PC-3 (cell line): Measurements from ENCODE around the gene TTLL9.

Source experiments
- EZH2 ChIP-seq: fragments of 300-600 bp; sonication (generic); IDR thresholded peaks from one replicate; pipeline ENCODE4 v1.6.1; 2017; ENCODE audit warnings: antibody characterized with exemption, mild to moderate bottlenecking, low read length; ENCODE audit not compliant: unreplicated experiment
- EZH2phosphoT487 ChIP-seq: fragments of 300-600 bp; sonication (generic); IDR thresholded peaks from 2 replicates; pipeline ENCODE4 v1.6.1; 2018; ENCODE audit warnings: mild to moderate bottlenecking, antibody characterized with exemption, low read length, borderline replicate concordance
- TF ChIP-seq, protein P1 (sequence below): fragments of 300-600 bp; sonication (generic); conservative IDR thresholded peaks from 2 replicates; pipeline ENCODE4 v1.5.1; 2017; ENCODE audit warnings: antibody characterized with exemption, low read depth, mild to moderate bottlenecking, low read length

DNA sequence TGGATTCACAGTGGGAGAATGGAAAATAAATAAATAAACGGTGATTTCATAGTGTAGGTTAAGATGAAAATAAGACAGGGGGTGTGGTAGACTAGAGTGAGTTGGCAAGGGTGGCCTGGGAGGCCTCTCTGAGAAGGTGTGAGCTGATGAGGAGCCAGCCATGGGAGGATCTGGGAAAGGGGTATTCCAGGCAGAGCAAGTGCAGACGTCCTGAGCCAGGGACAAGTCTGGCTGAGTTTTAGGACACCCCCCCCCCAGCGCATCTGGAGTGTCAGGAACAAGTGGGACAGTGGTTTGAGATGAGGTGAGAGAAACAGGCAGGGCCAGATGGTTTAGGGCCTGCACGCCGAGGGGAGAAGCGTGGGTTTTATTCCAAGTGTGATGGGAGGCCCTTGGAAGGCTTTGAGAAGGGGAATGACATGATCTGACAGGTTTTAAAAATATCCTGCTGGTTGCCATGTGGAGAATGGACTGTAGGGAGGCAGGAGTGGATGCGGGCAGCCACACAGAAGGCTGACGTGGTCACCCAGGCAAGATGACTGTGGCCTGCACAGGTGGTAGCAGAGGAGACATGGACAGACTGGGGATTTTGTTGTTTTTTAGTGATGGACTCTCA, 118.7 kb downstream of the TTLL9 start:
- no peak for TF ChIP-seq EZH2
- TF ChIP-seq, protein P1, sequence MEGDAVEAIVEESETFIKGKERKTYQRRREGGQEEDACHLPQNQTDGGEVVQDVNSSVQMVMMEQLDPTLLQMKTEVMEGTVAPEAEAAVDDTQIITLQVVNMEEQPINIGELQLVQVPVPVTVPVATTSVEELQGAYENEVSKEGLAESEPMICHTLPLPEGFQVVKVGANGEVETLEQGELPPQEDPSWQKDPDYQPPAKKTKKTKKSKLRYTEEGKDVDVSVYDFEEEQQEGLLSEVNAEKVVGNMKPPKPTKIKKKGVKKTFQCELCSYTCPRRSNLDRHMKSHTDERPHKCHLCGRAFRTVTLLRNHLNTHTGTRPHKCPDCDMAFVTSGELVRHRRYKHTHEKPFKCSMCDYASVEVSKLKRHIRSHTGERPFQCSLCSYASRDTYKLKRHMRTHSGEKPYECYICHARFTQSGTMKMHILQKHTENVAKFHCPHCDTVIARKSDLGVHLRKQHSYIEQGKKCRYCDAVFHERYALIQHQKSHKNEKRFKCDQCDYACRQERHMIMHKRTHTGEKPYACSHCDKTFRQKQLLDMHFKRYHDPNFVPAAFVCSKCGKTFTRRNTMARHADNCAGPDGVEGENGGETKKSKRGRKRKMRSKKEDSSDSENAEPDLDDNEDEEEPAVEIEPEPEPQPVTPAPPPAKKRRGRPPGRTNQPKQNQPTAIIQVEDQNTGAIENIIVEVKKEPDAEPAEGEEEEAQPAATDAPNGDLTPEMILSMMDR, result no peak
- TF ChIP-seq EZH2phosphoT487, result no peak
